H9 (cell line): ENCODE results near the gene AKAP1. TPM values are rescaled to one million over a fixed set of nuclear protein-coding genes. Genes with fewer than 3 reads are reported as not detected.
A peak's percentile ranks its signal among the peaks of the same experiment; 100 is the strongest.

Experiments used
- DNase-seq: peaks from one replicate; pipeline ENCODE4 v3.0.0-alpha.2; 2017
- H2AFZ ChIP-seq: one replicate; pipeline ENCODE4 v1.6.1; 2013; ENCODE audit warnings: mild to moderate bottlenecking, low read length, control low read depth, moderate library complexity
- H2AK5ac ChIP-seq: 2 replicates; pipeline ENCODE4 v1.6.1; 2013; ENCODE audit warnings: low read length, control low read depth, mixed read lengths; ENCODE audit not compliant: insufficient read length
- H2BK120ac ChIP-seq: one replicate; pipeline ENCODE4 v1.6.1; 2013; ENCODE audit warnings: low read depth, mild to moderate bottlenecking, low read length, control low read depth, inconsistent platforms; ENCODE audit not compliant: poor library complexity, severe bottlenecking
- H2BK12ac ChIP-seq: 2 replicates; pipeline ENCODE4 v1.6.1; 2013; ENCODE audit warnings: low read length, control low read depth, mixed read lengths, low read depth; ENCODE audit not compliant: insufficient read length
- H2BK15ac ChIP-seq: 2 replicates; pipeline ENCODE4 v1.6.1; 2013; ENCODE audit warnings: low read depth, low read length, control low read depth
- H2BK20ac ChIP-seq: one replicate; pipeline ENCODE4 v1.6.1; 2013; ENCODE audit warnings: low read depth, mild to moderate bottlenecking, low read length, control low read depth, inconsistent platforms; ENCODE audit not compliant: poor library complexity, severe bottlenecking
- H2BK5ac ChIP-seq: 2 replicates; pipeline ENCODE4 v1.6.1; 2013; ENCODE audit warnings: low read length, control low read depth, mixed read lengths; ENCODE audit not compliant: insufficient read length
- H3K14ac ChIP-seq: 2 replicates; pipeline ENCODE4 v1.6.1; 2013; ENCODE audit warnings: low read length, control low read depth; ENCODE audit not compliant: insufficient read depth
- H3K18ac ChIP-seq: 2 replicates; pipeline ENCODE4 v1.6.1; 2013; ENCODE audit warnings: low read depth, mild to moderate bottlenecking, mixed read lengths, low read length, control low read depth; ENCODE audit not compliant: insufficient read length
- H3K23ac ChIP-seq: 2 replicates; pipeline ENCODE4 v1.6.1; 2013; ENCODE audit warnings: low read length, control low read depth, mixed read lengths, low read depth; ENCODE audit not compliant: insufficient read length
- H3K23me2 ChIP-seq: 2 replicates; pipeline ENCODE4 v1.6.1; 2013; ENCODE audit warnings: low read depth, mild to moderate bottlenecking, mixed read lengths, low read length, control low read depth; ENCODE audit not compliant: insufficient read length, poor library complexity, severe bottlenecking
- H3K27ac ChIP-seq: 2 replicates; pipeline ENCODE4 v1.5.1; 2013; ENCODE audit warnings: low read length, control low read depth, mixed read lengths, low read depth; ENCODE audit not compliant: insufficient read length
- H3K27me3 ChIP-seq: 2 replicates; pipeline ENCODE4 v1.6.1; 2013; ENCODE audit warnings: low read length, control low read depth, inconsistent platforms; ENCODE audit not compliant: insufficient read depth
- H3K4ac ChIP-seq: 2 replicates; pipeline ENCODE4 v1.6.1; 2013; ENCODE audit warnings: low read depth, mild to moderate bottlenecking, control low read depth, inconsistent platforms, low read length, moderate library complexity
- H3K4me1 ChIP-seq: 2 replicates; pipeline ENCODE4 v1.6.1; 2013; ENCODE audit warnings: low read length, control low read depth, inconsistent platforms; ENCODE audit not compliant: insufficient read depth
- H3K4me2 ChIP-seq: 2 replicates; pipeline ENCODE4 v1.6.1; 2013; ENCODE audit warnings: low read length, control low read depth, mixed read lengths; ENCODE audit not compliant: insufficient read length, insufficient read depth
- H3K56ac ChIP-seq: 2 replicates; pipeline ENCODE4 v1.6.1; 2013; ENCODE audit warnings: low read depth, mild to moderate bottlenecking, mixed read lengths, low read length, control low read depth; ENCODE audit not compliant: insufficient read length
- H3K79me1 ChIP-seq: 2 replicates; pipeline ENCODE4 v1.6.1; 2013; ENCODE audit warnings: low read depth, mild to moderate bottlenecking, moderate library complexity, low read length, control low read depth, inconsistent platforms; ENCODE audit not compliant: insufficient read depth, poor library complexity, severe bottlenecking
- H3K79me2 ChIP-seq: 2 replicates; pipeline ENCODE4 v1.6.1; 2013; ENCODE audit warnings: low read length, control low read depth, inconsistent platforms; ENCODE audit not compliant: insufficient read depth
- H3K9ac ChIP-seq: 2 replicates; pipeline ENCODE4 v1.6.1; 2013; ENCODE audit warnings: low read length, control low read depth, mixed read lengths; ENCODE audit not compliant: insufficient read length; ENCODE audit errors: extremely low read depth
- H3K9me3 ChIP-seq: one replicate; pipeline ENCODE4 v1.6.1; 2013; ENCODE audit warnings: low read depth, low read length, inconsistent platforms; ENCODE audit not compliant: control insufficient read depth
- H3T11ph ChIP-seq: one replicate; pipeline ENCODE4 v1.6.1; 2013; ENCODE audit warnings: mild to moderate bottlenecking, low read length, control low read depth, inconsistent platforms
- H4K20me1 ChIP-seq: one replicate; pipeline ENCODE4 v1.6.1; 2013; ENCODE audit not compliant: control insufficient read depth, insufficient read length, insufficient read depth
- H4K5ac ChIP-seq: 2 replicates; pipeline ENCODE4 v1.6.1; 2013; ENCODE audit warnings: low read depth, mild to moderate bottlenecking, mixed read lengths, low read length, control low read depth; ENCODE audit not compliant: insufficient read length
- H4K8ac ChIP-seq: replicated peaks from 2 replicates; pipeline ENCODE4 v1.6.1; 2013; ENCODE audit warnings: low read length, control low read depth, mixed read lengths, low read depth; ENCODE audit not compliant: insufficient read length
- H4K91ac ChIP-seq: 2 replicates; pipeline ENCODE4 v1.6.1; 2013; ENCODE audit warnings: low read depth, mild to moderate bottlenecking, moderate library complexity, mixed read lengths, low read length, control low read depth; ENCODE audit not compliant: insufficient read length
- H3K27ac Mint-ChIP-seq, 3 experiments: 2 replicates in 2 of 3; 3 replicates in 1 of 3; pipeline ENCODE4 v1.8.0; 2020 to 2021; ENCODE audit warnings: mixed read lengths in 3 of 3, mild to moderate bottlenecking in 1 of 3, moderate library complexity in 1 of 3
- H3K27me3 Mint-ChIP-seq: 2 replicates; pipeline ENCODE4 v1.8.0; 2021; ENCODE audit warnings: low read depth, mild to moderate bottlenecking, moderate library complexity, mixed read lengths
- H3K36me3 Mint-ChIP-seq, 3 experiments: 2 replicates in 2 of 3; 3 replicates in 1 of 3; pipeline ENCODE4 v1.8.0; 2020 to 2021; ENCODE audit warnings: low read depth in 3 of 3, mixed read lengths in 3 of 3; ENCODE audit not compliant: insufficient read depth in 1 of 3
- H3K4me1 Mint-ChIP-seq, 2 experiments: 2 replicates each; pipeline ENCODE4 v1.8.0; 2020; ENCODE audit warnings: mixed read lengths in 2 of 2
- H3K4me3 Mint-ChIP-seq, 2 experiments: 2 replicates in 1 of 2; 3 replicates in 1 of 2; pipeline ENCODE4 v1.8.0; 2020 to 2021; ENCODE audit warnings: mild to moderate bottlenecking in 2 of 2, mixed read lengths in 2 of 2, moderate library complexity in 1 of 2
- H3K9me3 Mint-ChIP-seq, 2 experiments: 2 replicates in 1 of 2; 3 replicates in 1 of 2; pipeline ENCODE4 v1.8.0; 2020; ENCODE audit warnings: mild to moderate bottlenecking in 2 of 2, mixed read lengths in 2 of 2, moderate library complexity in 1 of 2
- CTCF ChIP-seq: fragments of 200-600 bp; sonication (generic); conservative IDR thresholded peaks from 3 replicates; pipeline ENCODE4 v1.8.0; 2021; ENCODE audit warnings: antibody characterized with exemption, mild to moderate bottlenecking
- WGBS: extraction: QIAGEN DNeasy Blood & Tissue Kit; methylation state at CpG from one replicate; pipeline ENCODE4 v1.1.7; 2013; ENCODE audit warnings: missing lambda C conversion rate, low lambda C conversion rate, mixed read lengths; ENCODE audit not compliant: insufficient read length; ENCODE audit errors: extremely low coverage; 5-methylcytosine and 5-hydroxymethylcytosine counted together
- total RNA-seq: library from RNA; stranded (reverse); gene quantifications from 2 replicates; pipeline ENCODE4 v1.2.1, GENCODE V29; 2021

AKAP1 gene
- total RNA-seq, 1 experiment from 2014 or later = 61.2 TPM

GRCh38 chr17:57130708-57131461 is 45.8 kb downstream of the AKAP1 start:
- H2AFZ ChIP-seq = no peak overlapping the region
- peak overlapping the region; percentile 52 for H3K4me2 ChIP-seq

More at GRCh38 chr17:57130708-57131461, 45.8 kb downstream of the AKAP1 start:
- Mint-ChIP-seq H3K27ac (no peak overlapping the region), H3K4me1 (peaks cover 20 to 24% of the 10 kb centered on the region in 2 experiments), H3K36me3 (peaks cover 0 to 4% (median 2%) of the 10 kb centered on the region in 3 experiments; a peak in 4 of 7 replicates), H3K9me3 (no peaks in the 10 kb centered on the region), H3K4me3 (peak overlapping the region; percentile 30 to 40; a peak in 2 of 5 replicates), H3K27me3 (peaks cover 1% of the 10 kb centered on the region; the same call in 1 of the 2 replicates)
- DNase-seq = peak; percentile 83
- H3K18ac ChIP-seq = no peak overlapping the region
- H3K23ac ChIP-seq = no peak overlapping the region
- no peaks in the 10 kb centered on the region for H3K9me3 ChIP-seq
- no peak overlapping the region for H3K56ac ChIP-seq
- H3K4ac ChIP-seq = no peak overlapping the region
- no peak overlapping the region for H2BK12ac ChIP-seq
- H3K79me1 ChIP-seq = no peaks in the 10 kb centered on the region
- H3K4me1 ChIP-seq = peaks cover 3% of the 10 kb centered on the region; the same call in 1 of the 2 replicates
- H2BK5ac ChIP-seq = no peak overlapping the region
- no CpG with 5 or more reads among the region's 16 CpGs for WGBS
- H2BK120ac ChIP-seq = no peak overlapping the region
- H3K79me2 ChIP-seq = no peaks in the 10 kb centered on the region
- H2BK15ac ChIP-seq = no peak overlapping the region
- no peaks in the 10 kb centered on the region for H3K27me3 ChIP-seq
- H2AK5ac ChIP-seq = no peak overlapping the region
- H3K27ac ChIP-seq = no peak overlapping the region
- no peak overlapping the region for H3K9ac ChIP-seq
- no peak overlapping the region for H4K8ac ChIP-seq
- H3K23me2 ChIP-seq = peaks cover 2% of the 10 kb centered on the region
- H4K5ac ChIP-seq = no peak overlapping the region
- no peak overlapping the region for H4K91ac ChIP-seq
- peak; percentile 90 for TF ChIP-seq CTCF
- no peaks in the 10 kb centered on the region for H4K20me1 ChIP-seq
- no peak overlapping the region for H2BK20ac ChIP-seq
- H3K14ac ChIP-seq = no peak overlapping the region
- no peak overlapping the region for H3T11ph ChIP-seq
